AG09309 (cell line): ENCODE measurements around the gene IDH2.

Source experiments
- DNase-seq: peaks from one replicate; pipeline ENCODE4 v3.0.0-alpha.2; 2010; ENCODE audit warnings: low read depth
- H3K4me3 ChIP-seq: 2 replicates; pipeline ENCODE4 v1.5.1; 2011; ENCODE audit warnings: mild to moderate bottlenecking, low read depth, low read length, moderate library complexity; ENCODE audit not compliant: control insufficient read depth
- CTCF ChIP-seq: IDR thresholded peaks from 2 replicates; pipeline ENCODE4 v1.5.1; 2011; ENCODE audit warnings: mild to moderate bottlenecking, low read depth, low read length, inconsistent platforms; ENCODE audit not compliant: insufficient read depth, control insufficient read depth; ENCODE audit errors: missing control alignments

Gene IDH2

GRCh38 chr15:90101130-90101968, 919 bp downstream of the IDH2 start:
- H3K4me3 ChIP-seq, result peak overlapping the region; percentile 68
- no peak for TF ChIP-seq CTCF
- DNase-seq, result no peak

GRCh38 chr15:90099868-90100831, 2.1 kb downstream of the IDH2 start:
- H3K4me3 ChIP-seq, result peak overlapping the region; percentile 68; the same call in 1 of the 2 replicates
- DNase-seq, result peak; percentile 84
- no peak for TF ChIP-seq CTCF

- H3K4me3 ChIP-seq, result no peak overlapping the region
- DNase-seq, result no peak
- TF ChIP-seq CTCF, result no peak
Measured at GRCh38 chr15:90099072-90099867, 3.0 kb downstream of the IDH2 start.

- DNase-seq, result no peak
- H3K4me3 ChIP-seq, result no peak overlapping the region
- no peak for TF ChIP-seq CTCF
Measured at GRCh38 chr15:90097475-90097874, 4.8 kb downstream of the IDH2 start.

GRCh38 chr15:90095521-90095959, 6.7 kb downstream of the IDH2 start:
- DNase-seq, result no peak
- no peak for TF ChIP-seq CTCF
- H3K4me3 ChIP-seq, result no peak overlapping the region
